OCI-LY1 (cell line): Measurements from ENCODE around the gene RXFP1.

Source experiments
- H2AFZ ChIP-seq: fragments of 200-600 bp; sonication (generic), shearing (Covaris generic); 2 replicates; pipeline ENCODE4 v1.6.0; 2014; ENCODE audit warnings: antibody characterized with exemption, mild to moderate bottlenecking, low read length
- H3F3A ChIP-seq: fragments of 200-600 bp; sonication (generic), shearing (Covaris generic); 2 replicates; pipeline ENCODE4 v1.6.0; 2014; ENCODE audit warnings: mild to moderate bottlenecking, antibody characterized with exemption, low read length, moderate library complexity; ENCODE audit not compliant: insufficient read depth
- H3K27ac ChIP-seq: fragments of 200-600 bp; sonication (generic); 2 replicates; pipeline ENCODE4 v1.5.1; 2014; ENCODE audit warnings: low read length, mixed run types, mild to moderate bottlenecking, low read depth; ENCODE audit not compliant: poor library complexity, severe bottlenecking
- H3K27me3 ChIP-seq: fragments of 200-600 bp; sonication (generic); 2 replicates; pipeline ENCODE4 v1.6.0; 2014; ENCODE audit warnings: antibody characterized with exemption, mild to moderate bottlenecking, low read length, moderate library complexity; ENCODE audit not compliant: insufficient read depth
- H3K36me3 ChIP-seq: fragments of 200-600 bp; sonication (generic); 2 replicates; pipeline ENCODE4 v1.6.1; 2014; ENCODE audit warnings: mild to moderate bottlenecking, antibody characterized with exemption, low read length, moderate library complexity, mixed read lengths; ENCODE audit not compliant: insufficient read depth
- H3K4me1 ChIP-seq: fragments of 200-600 bp; sonication (generic); 2 replicates; pipeline ENCODE4 v1.5.1; 2014; ENCODE audit warnings: mild to moderate bottlenecking, low read length, moderate library complexity; ENCODE audit not compliant: insufficient read depth, severe bottlenecking
- H3K4me2 ChIP-seq: fragments of 200-600 bp; sonication (generic), shearing (Covaris generic); 2 replicates; pipeline ENCODE4 v1.6.1; 2014; ENCODE audit warnings: low read length
- H3K4me3 ChIP-seq: fragments of 200-600 bp; sonication (generic); 2 replicates; pipeline ENCODE4 v1.5.1; 2014; ENCODE audit warnings: low read length, low read depth, mild to moderate bottlenecking, mixed read lengths; ENCODE audit not compliant: poor library complexity, severe bottlenecking
- H3K79me2 ChIP-seq: fragments of 200-600 bp; shearing (Covaris generic); 2 replicates; pipeline ENCODE4 v1.6.1; 2016; ENCODE audit warnings: mixed run types, low read length, mixed read lengths; ENCODE audit not compliant: insufficient read depth
- H3K9ac ChIP-seq: fragments of 200-600 bp; sonication (generic), shearing (Covaris generic); 2 replicates; pipeline ENCODE4 v1.6.1; 2014; ENCODE audit warnings: mild to moderate bottlenecking, low read length, mixed read lengths
- H3K9me2 ChIP-seq: fragments of 200-600 bp; sonication (generic), shearing (Covaris generic); 2 replicates; pipeline ENCODE4 v1.6.1; 2014; ENCODE audit warnings: low read depth, mild to moderate bottlenecking, low read length, mixed read lengths
- H3K9me3 ChIP-seq: fragments of 200-600 bp; shearing (Covaris generic); 2 replicates; pipeline ENCODE4 v1.6.1; 2014; ENCODE audit warnings: low read length, mixed read lengths
- H4K20me1 ChIP-seq: fragments of 200-600 bp; sonication (generic), shearing (Covaris generic); 2 replicates; pipeline ENCODE4 v1.6.0; 2016; ENCODE audit warnings: mild to moderate bottlenecking, low read length; ENCODE audit not compliant: insufficient read depth
- EZH2 ChIP-seq: fragments of 200-600 bp; sonication (generic), shearing (Covaris generic); IDR thresholded peaks from 2 replicates; pipeline ENCODE4 v1.8.0; 2017; ENCODE audit warnings: borderline replicate concordance, mixed run types, mild to moderate bottlenecking, antibody characterized with exemption, low read length, moderate library complexity, mixed read lengths
- TF ChIP-seq, protein P1 (sequence below): fragments of 200-600 bp; sonication (generic), shearing (Covaris generic); IDR thresholded peaks from 2 replicates; pipeline ENCODE4 v1.5.1; 2017; ENCODE audit warnings: mild to moderate bottlenecking, antibody characterized with exemption, low read length, moderate library complexity, mixed read lengths

The RXFP1 gene

DNA sequence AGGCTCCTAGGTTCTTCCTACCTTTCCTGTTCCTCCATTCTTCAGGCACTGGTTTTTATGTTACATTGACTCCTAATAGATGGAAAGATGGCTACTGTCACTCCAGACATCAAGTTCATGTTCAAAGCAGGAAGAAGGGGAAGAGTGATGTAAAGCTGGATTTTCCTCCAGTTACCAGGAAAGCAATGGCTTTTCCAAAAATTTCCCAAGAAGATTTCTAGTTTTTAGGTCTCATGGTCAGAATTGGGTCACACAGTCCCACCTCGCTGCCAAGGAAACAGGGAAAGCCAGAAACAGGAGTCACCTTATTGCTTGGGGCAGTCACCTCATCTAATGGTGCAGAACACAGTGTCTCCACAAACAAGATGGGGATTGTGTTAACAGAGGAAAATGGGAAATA, 21.5 kb downstream of the RXFP1 start:
- Histone ChIP-seq H2AFZ (no peak overlapping the region), H3F3A (no peaks in the 10 kb centered on the region), H4K20me1 (no peaks in the 10 kb centered on the region), H3K9me2 (no peaks in the 10 kb centered on the region), H3K27ac (no peak overlapping the region), H3K4me1 (no peaks in the 10 kb centered on the region), H3K27me3 (no peaks in the 10 kb centered on the region), H3K36me3 (no peaks in the 10 kb centered on the region), H3K79me2 (no peaks in the 10 kb centered on the region), H3K9me3 (no peaks in the 10 kb centered on the region), H3K9ac (no peak overlapping the region), H3K4me3 (no peak overlapping the region), H3K4me2 (no peak overlapping the region)
- TF ChIP-seq, protein P1, sequence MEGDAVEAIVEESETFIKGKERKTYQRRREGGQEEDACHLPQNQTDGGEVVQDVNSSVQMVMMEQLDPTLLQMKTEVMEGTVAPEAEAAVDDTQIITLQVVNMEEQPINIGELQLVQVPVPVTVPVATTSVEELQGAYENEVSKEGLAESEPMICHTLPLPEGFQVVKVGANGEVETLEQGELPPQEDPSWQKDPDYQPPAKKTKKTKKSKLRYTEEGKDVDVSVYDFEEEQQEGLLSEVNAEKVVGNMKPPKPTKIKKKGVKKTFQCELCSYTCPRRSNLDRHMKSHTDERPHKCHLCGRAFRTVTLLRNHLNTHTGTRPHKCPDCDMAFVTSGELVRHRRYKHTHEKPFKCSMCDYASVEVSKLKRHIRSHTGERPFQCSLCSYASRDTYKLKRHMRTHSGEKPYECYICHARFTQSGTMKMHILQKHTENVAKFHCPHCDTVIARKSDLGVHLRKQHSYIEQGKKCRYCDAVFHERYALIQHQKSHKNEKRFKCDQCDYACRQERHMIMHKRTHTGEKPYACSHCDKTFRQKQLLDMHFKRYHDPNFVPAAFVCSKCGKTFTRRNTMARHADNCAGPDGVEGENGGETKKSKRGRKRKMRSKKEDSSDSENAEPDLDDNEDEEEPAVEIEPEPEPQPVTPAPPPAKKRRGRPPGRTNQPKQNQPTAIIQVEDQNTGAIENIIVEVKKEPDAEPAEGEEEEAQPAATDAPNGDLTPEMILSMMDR = no peak
- no peak for TF ChIP-seq EZH2

DNA sequence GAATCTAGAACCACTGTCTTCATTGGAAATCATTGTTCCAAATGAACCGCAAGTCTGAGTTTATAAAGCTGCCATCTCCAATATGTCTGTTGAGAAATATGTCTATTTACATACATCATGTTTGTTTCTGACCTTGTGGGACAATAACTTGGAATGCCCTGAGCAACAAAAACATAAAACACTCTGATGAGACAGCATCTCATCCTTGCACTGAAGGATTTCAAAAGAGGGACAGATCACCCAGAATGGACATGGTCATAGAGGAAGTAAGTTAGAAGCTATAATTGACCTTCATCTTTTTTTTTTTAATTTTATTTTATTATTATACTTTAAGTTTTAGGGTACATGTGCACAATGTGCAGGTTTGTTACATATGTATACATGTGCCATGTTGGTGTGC, 22.5 kb downstream of the RXFP1 start:
- TF ChIP-seq, protein P1 = no peak
- no peak for TF ChIP-seq EZH2
- Histone ChIP-seq H3K36me3 (no peaks in the 10 kb centered on the region), H3K4me2 (no peak overlapping the region), H3K4me1 (no peaks in the 10 kb centered on the region), H3K27ac (no peak overlapping the region), H3K27me3 (no peaks in the 10 kb centered on the region), H3K4me3 (no peak overlapping the region), H3K79me2 (no peaks in the 10 kb centered on the region), H3K9me3 (no peaks in the 10 kb centered on the region), H4K20me1 (no peaks in the 10 kb centered on the region), H3K9me2 (no peaks in the 10 kb centered on the region), H2AFZ (no peak overlapping the region), H3F3A (no peaks in the 10 kb centered on the region), H3K9ac (no peak overlapping the region)

DNA sequence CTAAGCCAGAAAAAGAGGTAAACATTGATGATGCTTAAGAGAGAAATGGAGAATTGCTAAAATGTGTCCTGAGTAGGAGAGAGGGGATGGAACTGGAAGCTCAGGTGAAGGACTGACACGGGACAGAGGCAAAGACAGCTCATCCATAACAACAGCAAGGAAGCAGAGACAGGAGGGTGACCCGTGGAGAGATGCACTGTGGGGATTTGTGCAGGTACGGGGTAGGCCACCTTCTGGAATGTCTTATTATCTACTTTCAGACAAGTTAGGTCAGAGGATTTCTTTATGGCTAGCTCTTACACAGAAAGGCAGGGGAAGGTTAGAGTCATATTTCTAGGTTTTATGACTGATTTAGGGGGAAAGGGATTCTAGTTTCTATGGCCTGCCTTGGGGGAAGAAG, 31.7 kb downstream of the RXFP1 start:
- H2AFZ ChIP-seq = no peak overlapping the region
- TF ChIP-seq, protein P1 = no peak
- no peak for TF ChIP-seq EZH2
- no peaks in the 10 kb centered on the region for H3K4me1 ChIP-seq

More for the DNA sequence above, 31.7 kb downstream of the RXFP1 start:
- no peak overlapping the region for H3K4me3 ChIP-seq
- no peaks in the 10 kb centered on the region for H3K36me3 ChIP-seq
- H3K9ac ChIP-seq = no peak overlapping the region
- H3K27me3 ChIP-seq = no peaks in the 10 kb centered on the region
- H3F3A ChIP-seq = no peaks in the 10 kb centered on the region
- no peak overlapping the region for H3K4me2 ChIP-seq
- no peaks in the 10 kb centered on the region for H3K9me2 ChIP-seq
- no peak overlapping the region for H3K27ac ChIP-seq
- H4K20me1 ChIP-seq = no peaks in the 10 kb centered on the region
- H3K79me2 ChIP-seq = no peaks in the 10 kb centered on the region
- no peaks in the 10 kb centered on the region for H3K9me3 ChIP-seq
